MM.1S (cell line): ENCODE results near the gene BCAP31.

Experiments
- CTCF ChIP-seq: fragments of 300-600 bp; sonication (generic); IDR thresholded peaks from 2 replicates; pipeline ENCODE4 v1.5.1; 2016; ENCODE audit warnings: antibody characterized with exemption, low read length, mixed read lengths
- EZH2 ChIP-seq: fragments of 300-600 bp; sonication (generic); optimal IDR thresholded peaks from 2 replicates; pipeline ENCODE3; 2017; ENCODE audit warnings: low read depth, mild to moderate bottlenecking, antibody characterized with exemption, low read length, mixed read lengths

GRCh38 chrX:153672531-153673427 lies 51.4 kb downstream of the BCAP31 start:
- no peak for TF ChIP-seq CTCF
- TF ChIP-seq EZH2 = no peak
